G401 (cell line): ENCODE data around the gene RIPPLY1. TPM values are rescaled to one million over a fixed set of nuclear protein-coding genes. Genes with fewer than 3 reads are reported as not detected.
"Not testable (repeated sequence)": the region's sequence is repeated elsewhere in the genome, so short reads cannot be mapped to it uniquely, and the experiment has no call there.

Experiments
- DNase-seq: peaks from one replicate; pipeline ENCODE4 v3.0.0-alpha.2; 2015; ENCODE audit warnings: low spot score
- in situ Hi-C: cut with HindIII; loops from 2 replicates; pipeline ENCODE4 v1.10.0; 2016; ENCODE audit warnings: low sequenced_read_pairs, mixed read lengths
- total RNA-seq: library from RNA; depleted of rRNA; stranded (reverse); fragments of >200 nt; shearing (Covaris generic); gene quantifications from 2 replicates; pipeline ENCODE4 v1.2.3, GENCODE V29; 2014; rRNA removed

The RIPPLY1 gene
- total RNA-seq, 1 experiment from 2014 or later, result not detected

GRCh38 chrX:106872796-106873195 lies 30.3 kb downstream of the RIPPLY1 start:
- DNase-seq, in situ Hi-C loops: not testable (repeated sequence)

- in situ Hi-C loops, result no loop called here
- no peak for DNase-seq
Measured at GRCh38 chrX:106863697-106864096, 39.4 kb downstream of the RIPPLY1 start.

DNA sequence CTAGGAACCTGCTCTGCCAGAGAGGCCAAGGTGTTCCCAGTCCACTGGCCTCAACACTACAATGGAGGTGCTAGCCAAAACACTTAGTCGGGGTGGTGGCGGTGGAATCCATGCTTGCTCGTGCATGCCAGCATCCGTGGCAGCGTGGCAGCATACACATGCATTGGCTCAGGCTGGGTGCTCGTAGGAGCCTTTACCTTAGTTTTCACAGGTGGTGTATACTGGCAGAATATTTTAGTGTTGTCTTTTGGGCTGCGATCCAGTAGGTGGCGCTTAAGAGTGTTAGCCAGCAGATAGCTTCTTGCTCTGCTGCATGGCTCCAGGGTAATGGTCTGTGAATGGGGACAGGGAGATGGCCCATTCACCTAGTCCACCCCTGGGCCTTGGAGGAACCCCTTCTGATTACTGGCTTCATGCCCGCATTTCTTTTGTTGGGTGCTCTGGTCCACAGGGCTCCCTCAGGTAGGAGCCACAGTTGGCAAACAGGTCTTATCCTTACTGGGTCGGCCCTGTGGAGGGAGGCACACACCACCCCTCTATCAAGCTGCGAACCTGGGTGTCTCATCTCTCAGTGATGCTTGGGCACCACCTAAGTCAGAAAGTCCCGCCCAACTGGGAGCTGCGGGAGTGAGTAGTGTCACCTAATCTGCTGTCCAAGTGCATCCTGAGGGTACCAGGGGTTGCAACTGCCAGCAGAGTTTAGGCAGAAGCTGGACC lies 40.0 kb downstream of the RIPPLY1 start:
- in situ Hi-C loops, result no loop called here

More for the DNA sequence above, 40.0 kb downstream of the RIPPLY1 start:
- no peak for DNase-seq

Other genes with a start within 250 kb of the RIPPLY1 start
- gene RNF128, start 176.6 kb downstream of the RIPPLY1 start, total RNA-seq, result 0.43 TPM in 1 of 2 replicates, not detected in the other
- 0.03 TPM in 1 of 2 replicates, not detected in the other for gene TBC1D8B, start 100.7 kb downstream of the RIPPLY1 start, total RNA-seq
- not detected in 2 replicates for gene CLDN2, start 17.1 kb upstream of the RIPPLY1 start, total RNA-seq
- 7.0 and 7.8 TPM in 2 replicates for gene MORC4, start 96.9 kb upstream of the RIPPLY1 start, total RNA-seq
- 3.1 and 10.0 TPM in 2 replicates for gene RBM41, start 215.5 kb upstream of the RIPPLY1 start, total RNA-seq